SIG-M5 treated with dmso at 0.1 percent for 504 hours (cell line): ENCODE results near the gene FMR1NB.

Experiments
- DNase-seq: peaks from one replicate; lab custom pipeline; 2025; ENCODE audit not compliant: unreplicated experiment; lab: John Stamatoyannopoulos, UW

The FMR1NB gene

GRCh38 chrX:147981038-147981752 is at the start of gene FMR1NB:
TSS of gene FMR1NB (plus strand) at chrX:147981337. CDS start at chrX:147981403, 66 bp downstream.
- no peak for DNase-seq

- DNase-seq = no peak
Observed at GRCh38 chrX:147933815-147934214, 47.3 kb upstream of the FMR1NB start.

DNA sequence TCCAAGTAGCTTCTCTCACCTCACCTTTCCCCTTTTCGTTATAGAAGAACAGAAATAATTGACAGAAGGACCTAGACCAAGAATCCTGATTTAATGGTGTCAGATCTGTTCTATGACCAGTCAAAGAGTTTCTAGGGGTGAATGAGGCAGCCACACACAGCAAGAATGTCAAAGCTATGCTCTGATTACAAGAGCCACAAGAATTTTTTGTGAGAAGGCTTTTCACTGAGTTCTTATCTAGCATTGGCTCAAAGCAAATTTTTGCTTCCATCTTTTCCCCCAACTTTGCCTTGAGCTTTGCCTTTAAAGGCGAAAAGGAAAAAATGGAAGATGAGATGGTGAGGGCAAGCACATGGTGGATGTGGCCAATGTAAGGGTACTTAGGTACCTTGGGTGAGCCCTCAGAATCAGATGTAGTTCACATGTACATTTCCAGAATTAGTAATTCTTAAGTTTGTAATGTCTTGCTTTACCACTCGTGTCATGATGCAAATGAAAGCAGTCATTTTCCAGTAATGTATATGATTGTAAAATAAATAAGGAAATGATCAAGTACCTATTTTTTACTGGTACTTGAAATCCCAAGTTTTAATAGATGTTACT is 45.9 kb upstream of the FMR1NB start:
- DNase-seq = no peak

DNA sequence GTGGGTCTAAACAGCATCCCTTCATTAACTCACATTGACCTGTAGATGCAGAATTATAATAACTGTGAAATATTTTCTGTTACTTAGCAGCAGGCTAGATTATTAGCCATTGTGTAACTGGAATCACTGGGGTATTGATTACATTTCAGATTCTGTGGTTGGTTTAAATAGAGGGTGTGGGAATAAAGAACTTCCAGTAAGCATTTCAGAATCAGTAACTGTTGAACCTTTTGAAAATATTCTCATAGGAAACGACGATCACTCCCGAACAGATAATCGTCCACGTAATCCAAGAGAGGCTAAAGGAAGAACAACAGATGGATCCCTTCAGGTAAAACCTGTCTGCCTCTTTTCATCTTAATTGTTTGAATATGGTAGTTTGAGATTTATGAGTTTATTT is 35.9 kb upstream of the FMR1NB start:
- no peak for DNase-seq

DNA sequence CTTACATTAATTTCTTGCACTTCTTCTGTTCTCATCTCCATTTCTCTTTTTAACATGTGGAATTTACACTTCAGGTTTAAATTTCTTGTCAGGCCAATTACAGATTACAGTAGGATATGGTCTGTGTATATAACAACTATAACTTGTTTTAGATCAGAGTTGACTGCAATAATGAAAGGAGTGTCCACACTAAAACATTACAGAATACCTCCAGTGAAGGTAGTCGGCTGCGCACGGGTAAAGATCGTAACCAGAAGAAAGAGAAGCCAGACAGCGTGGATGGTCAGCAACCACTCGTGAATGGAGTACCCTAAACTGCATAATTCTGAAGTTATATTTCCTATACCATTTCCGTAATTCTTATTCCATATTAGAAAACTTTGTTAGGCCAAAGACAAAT is 32.6 kb upstream of the FMR1NB start:
- DNase-seq = no peak

DNA sequence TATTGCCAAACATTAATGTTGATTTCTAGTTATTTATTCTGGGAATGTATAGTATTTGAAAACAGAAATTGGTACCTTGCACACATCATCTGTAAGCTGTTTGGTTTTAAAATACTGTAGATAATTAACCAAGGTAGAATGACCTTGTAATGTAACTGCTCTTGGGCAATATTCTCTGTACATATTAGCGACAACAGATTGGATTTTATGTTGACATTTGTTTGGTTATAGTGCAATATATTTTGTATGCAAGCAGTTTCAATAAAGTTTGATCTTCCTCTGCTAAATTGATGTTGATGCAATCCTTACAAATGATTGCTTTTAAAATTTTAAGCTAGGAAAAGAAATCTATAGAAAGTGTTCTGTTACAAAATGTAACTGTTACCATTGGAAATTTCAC is 30.8 kb upstream of the FMR1NB start:
- no peak for DNase-seq

DNA sequence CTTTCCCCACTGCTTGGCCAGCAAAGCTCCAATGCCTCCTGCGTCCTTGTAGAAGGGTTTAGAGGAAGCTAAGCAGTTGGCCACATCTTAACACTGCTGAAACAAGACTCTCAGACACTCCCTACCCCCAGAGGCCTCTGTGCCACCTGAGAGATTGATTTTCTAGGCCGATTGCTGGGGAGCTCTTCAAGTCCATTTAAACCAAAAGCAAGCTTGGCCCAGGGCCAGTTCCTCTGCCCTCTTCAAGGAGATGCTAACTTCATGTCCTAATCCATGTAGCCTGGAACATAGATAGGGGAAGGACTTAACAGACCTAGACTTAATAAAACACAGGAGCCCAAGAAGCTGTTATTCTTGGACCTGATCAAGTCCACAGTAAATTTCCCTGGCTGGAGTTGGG is 27.2 kb upstream of the FMR1NB start:
- no peak for DNase-seq

GRCh38 chrX:147957291-147957690 is 23.8 kb upstream of the FMR1NB start:
- no peak for DNase-seq

DNA sequence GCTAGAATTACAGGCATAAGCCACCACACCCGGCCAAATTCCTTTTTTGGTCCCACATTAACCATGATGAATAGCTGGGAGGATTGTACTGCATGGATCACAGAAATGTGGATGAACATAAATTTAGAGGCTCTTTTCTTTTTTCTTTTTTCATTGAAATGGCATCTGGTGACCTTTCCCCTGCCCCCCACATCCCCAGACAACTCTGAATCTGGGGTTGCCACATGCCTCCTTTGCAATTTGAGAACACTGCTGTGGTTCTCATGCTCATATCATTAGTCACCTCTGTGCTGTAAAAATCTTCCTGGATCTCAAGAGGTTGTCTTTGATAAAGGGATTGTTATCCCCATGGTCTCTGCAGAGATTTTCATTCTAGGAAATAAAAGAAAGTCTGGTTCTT is 22.8 kb upstream of the FMR1NB start:
- DNase-seq = no peak

- no peak for DNase-seq
Observed at GRCh38 chrX:147960722-147961121, 20.4 kb upstream of the FMR1NB start.

DNA sequence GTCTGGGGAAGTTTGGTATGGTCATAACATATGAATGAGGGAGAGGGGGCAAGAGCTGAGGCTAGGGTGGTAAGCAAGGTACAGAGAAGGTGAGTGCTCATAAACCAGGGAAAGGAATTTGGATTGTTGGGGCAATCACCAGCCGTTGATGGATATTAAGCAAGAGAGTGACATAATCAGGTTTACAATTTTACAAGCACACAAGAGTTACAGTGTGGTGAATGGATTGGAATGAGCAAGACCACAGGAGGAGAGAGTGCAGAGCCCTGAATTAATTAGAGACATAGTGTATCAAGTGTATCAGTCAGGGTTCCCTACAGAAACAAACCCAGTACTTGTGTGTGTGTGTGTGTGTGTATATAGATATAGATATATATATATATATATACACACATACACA is 18.7 kb upstream of the FMR1NB start:
- DNase-seq = no peak

DNA sequence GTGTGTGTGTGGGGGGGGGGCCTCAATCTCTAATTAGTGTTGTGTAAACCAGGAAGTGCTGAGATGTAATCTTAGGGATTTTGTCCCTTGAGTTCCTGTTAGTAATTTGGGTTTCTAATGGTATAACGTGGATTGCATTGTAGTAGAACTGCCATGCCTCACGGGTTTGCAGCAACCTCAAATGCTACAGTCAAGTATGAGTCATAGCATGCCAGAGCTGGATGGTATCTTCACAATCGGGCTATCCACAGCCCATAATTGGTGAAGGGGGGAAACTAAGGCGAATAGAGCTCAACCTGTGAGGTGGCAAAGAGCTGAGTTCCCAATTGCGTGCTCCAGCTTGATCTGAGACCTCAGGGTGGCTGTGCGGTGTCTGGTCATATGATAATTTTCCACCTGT is 2.2 kb upstream of the FMR1NB start:
- no peak for DNase-seq

GRCh38 chrX:148020329-148020728 is 39.2 kb downstream of the FMR1NB start:
- DNase-seq = no peak

GRCh38 chrX:148024425-148025148 is 43.5 kb downstream of the FMR1NB start:
- peak; percentile 61 for DNase-seq

- DNase-seq = no peak
Observed at GRCh38 chrX:148035380-148035779, 54.2 kb downstream of the FMR1NB start.

GRCh38 chrX:148037020-148037419 is 55.9 kb downstream of the FMR1NB start:
- no peak for DNase-seq

DNA sequence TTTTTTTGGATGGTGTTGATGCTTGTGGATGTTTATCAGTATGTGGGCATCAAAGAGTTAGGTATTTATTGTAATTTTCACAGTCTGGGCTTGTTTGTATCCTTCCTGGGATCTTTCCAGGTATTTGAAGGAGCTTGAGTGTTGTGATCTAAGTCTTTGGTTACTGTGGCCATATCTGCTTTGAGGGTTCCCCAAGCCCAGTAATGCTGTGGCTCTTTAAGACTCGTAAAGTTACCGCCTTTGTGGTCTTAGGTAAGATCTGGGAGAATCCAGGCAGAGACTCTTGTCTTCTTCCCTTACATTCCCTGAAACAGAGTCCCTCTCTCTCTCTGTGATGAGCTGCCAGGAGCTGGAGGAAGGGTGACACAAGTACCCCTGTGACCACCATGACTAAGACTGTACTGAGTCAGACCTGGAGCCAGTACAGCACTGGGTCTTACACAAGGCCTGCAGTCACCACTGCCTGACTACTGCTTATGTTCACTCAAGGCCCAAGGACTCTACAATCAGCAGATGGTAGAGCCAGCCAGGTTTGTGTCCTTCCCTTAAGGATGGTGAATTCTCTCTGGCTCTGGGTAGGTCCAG is 62.2 kb downstream of the FMR1NB start:
- DNase-seq = no peak

DNA sequence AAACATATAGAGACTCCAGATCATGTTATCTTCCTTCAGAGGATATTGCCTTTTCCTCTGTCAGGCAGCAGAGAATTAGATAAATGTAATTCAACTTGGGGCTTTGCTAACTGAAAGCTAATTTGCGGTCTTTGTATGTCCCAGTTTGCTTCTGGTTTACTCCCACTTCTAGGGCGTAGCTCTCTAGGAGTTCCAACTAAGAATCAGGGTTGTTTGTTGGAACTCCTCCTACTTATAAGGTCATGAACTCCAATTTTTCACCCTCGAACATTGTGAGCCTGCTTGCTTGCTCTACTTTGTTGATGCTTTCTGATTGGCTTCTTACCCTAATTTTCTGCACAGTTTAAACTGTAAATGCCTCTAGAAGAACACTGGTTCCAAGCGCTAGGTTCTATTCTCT is 66.1 kb downstream of the FMR1NB start:
- DNase-seq = no peak

DNA sequence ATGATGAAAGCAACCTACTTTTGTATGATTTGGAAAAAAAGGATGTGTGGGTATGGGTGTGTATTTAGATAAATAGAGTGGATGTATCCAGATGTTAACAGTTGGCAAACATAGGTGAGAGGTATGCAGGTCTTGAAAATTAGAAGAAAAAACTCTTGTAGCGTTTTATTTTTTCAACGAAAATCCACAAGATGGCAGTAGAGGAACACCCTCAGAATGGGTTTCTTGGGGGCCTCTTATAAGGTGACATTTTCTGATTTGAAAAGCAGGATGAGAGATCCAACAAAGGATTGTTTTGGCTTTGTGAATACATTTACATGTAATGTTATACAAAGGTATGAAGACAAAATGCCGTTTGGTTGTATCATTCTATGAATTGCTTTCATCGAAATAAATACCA is 68.3 kb downstream of the FMR1NB start:
- DNase-seq = peak; percentile 14

DNA sequence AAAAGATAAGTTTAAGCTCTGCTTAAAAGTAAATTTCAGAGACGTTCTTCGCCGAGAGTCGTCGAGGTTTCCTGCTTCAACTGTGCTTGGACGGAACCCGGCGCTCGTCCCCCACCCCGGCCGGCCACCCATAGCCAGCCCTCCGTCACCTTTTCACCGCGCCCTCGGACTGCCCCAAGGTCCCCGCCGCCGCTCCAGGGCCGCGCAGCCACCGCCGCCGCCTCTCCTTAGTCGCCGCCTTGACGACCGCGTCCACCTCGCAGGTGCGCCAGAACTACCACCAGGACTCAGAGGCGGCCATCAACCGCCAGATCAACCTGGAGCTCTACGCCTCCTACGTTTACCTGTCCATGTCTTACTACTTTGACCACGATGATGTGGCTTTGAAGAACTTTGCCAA is 70.8 kb downstream of the FMR1NB start:
- no peak for DNase-seq

DNA sequence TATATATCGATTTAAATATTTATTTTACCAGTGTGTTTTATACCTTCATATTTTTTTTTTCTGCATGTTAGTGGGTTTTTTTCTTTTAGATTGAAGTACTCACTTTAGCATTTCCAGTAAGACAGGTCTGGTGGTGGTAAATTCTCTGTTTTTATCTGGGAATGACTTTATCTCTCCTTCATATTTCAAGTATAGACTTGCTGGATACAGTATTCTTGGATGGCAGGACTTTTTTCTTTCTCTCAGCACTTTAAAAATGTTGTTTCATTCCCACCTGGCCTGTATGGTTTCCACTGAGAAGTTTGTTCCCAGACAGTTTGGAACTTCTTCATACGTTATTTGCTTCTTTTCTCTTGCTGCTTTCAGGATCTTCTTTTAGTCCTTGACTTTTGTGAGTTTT is 86.1 kb downstream of the FMR1NB start:
- DNase-seq = no peak
